C1 segment of cervical spinal cord (tissue), 14 donors: ENCODE results near the gene RASGRF2.

Experiments
- DNase-seq, 14 donors: peaks; one replicate each; lab custom pipeline; 2025; lab: John Stamatoyannopoulos, UW

RASGRF2 gene

GRCh38 chr5:81132381-81132780, 172.2 kb downstream of the RASGRF2 start:
- no peak for DNase-seq

DNA sequence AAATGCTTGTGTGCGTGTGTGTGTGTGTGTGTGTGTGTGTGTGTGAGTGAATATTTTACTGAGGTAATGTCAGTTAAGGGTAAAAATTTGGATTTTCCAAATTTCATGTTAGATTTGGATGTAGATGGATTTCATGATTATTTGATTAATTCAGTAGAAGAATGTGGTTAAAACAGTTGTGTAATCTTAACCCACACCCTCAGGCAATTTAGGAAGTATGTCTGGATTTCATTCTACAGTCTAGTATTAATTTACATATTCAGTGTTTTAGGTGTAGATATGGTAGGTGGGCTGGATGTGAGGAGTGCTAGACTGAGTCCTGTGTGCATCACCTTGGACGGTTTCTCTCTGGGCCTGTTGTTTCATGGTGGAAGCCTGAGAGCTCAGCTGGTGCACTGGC, 173.9 kb downstream of the RASGRF2 start:
- DNase-seq = no peak

GRCh38 chr5:81134566-81134965, 174.4 kb downstream of the RASGRF2 start:
- no peak for DNase-seq

DNA sequence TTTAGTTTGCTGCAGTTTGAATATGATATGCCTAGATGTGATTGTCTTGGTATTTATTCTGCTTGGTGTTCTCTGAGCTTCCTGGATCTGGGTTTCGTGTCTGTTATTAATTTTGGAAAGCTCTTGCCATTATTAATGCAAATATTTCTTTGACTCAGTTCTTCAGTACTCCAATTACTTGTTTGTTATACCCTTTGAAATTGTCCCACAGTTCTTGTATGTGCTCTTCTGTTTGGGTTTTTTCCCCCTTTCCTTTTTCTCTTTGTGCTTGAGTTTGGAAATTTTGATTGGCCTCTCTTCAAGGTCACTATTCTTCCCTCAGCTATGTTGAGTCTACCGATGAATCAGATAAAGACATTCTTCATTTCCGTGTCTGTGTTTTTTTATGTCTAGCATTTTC, 176.4 kb downstream of the RASGRF2 start:
- DNase-seq = no peak

DNA sequence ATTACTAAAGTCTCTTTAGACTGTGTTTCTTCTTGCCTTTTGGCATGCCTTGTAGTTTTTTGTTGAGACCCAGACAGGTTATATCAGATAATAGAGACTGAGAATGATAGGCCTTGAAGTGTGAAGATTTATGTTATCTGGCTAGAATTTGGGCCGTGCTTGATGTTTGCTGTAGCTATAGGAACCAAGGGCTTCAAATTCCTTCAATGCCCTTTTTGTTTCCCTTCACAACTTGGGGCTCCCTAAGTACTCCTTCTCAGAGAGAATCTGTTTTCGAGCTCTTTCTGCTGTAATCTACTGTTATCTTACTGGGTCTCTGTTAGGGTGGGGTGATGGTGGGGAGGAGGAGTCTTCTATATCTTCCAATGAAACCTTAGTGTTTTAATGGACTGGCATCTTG, 177.7 kb downstream of the RASGRF2 start:
- DNase-seq = no peak

GRCh38 chr5:81140441-81140840, 180.3 kb downstream of the RASGRF2 start:
- no peak for DNase-seq

DNA sequence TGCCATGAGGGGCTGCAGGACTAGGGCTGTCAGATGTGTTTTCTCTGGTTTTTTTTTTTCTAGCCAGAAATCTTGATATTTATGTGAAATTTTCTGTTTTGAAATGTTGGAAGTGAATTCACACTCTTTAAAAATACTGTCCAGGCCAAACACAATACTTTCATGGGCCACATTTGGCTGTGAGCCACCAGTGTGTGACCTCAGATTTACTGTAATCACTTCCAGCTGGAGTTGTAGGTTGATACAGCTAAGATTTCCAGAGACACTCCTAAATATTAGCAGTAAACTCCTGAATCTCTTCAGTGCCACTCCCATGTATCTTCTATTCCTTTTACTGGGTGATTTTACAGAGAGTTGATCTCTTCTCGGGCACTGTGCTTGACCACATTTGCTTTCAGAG, 180.8 kb downstream of the RASGRF2 start:
- DNase-seq = no peak

GRCh38 chr5:81142108-81142507, 181.9 kb downstream of the RASGRF2 start:
- DNase-seq = no peak

- DNase-seq = no peak
Measured at GRCh38 chr5:81145329-81145935, 185.3 kb downstream of the RASGRF2 start.

DNA sequence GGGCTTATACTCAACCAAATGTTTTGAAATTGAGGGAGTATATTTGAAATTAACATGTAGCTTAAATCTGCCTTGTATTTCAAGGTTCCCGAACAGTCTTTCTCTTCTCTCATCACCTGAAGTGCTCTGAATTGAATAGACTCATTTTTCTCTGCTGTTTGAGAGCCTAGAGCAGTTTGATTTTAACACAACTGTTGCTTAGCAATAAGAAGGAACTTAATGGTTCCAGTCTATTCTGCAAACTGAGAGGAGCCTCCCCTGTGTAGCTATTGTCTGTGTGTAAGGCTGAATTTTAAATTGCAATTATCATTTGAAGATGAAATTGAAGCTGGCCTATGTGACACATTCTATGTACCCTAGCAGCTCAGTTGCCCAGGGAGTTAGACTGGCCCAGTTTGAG, 185.9 kb downstream of the RASGRF2 start:
- no peak for DNase-seq

GRCh38 chr5:81147011-81147885, 187.1 kb downstream of the RASGRF2 start:
- no peak for DNase-seq

DNA sequence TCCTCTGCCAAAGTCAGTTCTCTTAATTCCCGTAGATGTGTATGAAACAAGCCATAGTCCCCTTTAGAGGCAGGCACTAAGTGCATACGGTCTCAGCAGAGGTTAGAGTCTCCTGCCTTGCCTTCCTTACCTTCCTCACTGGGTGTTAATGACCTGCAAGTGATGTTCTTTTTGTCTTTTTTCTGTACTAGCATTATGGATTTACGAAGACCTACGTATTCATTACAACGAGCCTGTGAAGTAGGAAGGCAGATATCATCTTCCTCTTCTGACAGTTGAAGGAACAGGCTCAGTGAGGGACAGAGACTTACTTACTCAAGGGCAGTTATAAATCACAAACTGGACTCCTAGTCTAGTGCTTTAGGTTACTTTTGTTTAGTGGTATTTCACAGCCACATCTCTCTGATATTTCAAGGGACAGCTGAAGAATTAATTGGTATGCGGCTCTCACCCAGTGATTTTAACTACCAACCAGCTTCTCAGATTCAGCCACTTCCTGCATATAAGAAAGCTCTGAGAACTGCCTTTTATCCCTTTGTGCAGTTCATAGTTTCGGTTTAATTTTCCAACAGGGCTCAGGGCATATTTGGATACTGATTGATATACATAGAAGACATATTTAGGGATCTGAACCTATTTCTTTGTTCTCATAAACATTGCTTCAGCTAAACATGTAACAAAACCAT, 187.9 kb downstream of the RASGRF2 start:
- DNase-seq = no peak

- no peak for DNase-seq
Measured at GRCh38 chr5:81151546-81151945, 191.4 kb downstream of the RASGRF2 start.

GRCh38 chr5:81154725-81155124, 194.6 kb downstream of the RASGRF2 start:
- no peak for DNase-seq

GRCh38 chr5:81156732-81157131, 196.6 kb downstream of the RASGRF2 start:
- DNase-seq = no peak

GRCh38 chr5:81161012-81161601, 200.9 kb downstream of the RASGRF2 start:
- DNase-seq = no peak

DNA sequence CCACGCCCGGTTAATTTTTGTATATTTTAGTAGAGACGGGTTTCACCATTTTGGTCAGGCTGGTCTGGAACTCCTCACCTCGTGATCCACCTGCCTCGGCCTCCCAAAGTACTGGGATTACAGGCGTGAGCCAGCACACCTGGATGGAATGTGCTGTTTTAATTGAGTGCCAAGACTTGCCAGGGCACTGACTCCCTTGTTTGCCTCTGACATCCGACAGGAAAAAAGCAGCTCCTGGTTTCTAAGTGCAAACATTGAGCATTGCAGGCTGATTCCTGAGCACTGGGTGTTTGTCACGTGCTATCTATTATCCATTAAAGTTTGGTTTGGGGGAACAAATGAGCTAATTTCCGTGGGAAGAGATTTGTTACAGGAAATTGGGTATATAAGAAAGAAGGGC, 202.3 kb downstream of the RASGRF2 start:
- DNase-seq = no peak

GRCh38 chr5:81163651-81164050, 203.5 kb downstream of the RASGRF2 start:
- no peak for DNase-seq

- no peak for DNase-seq
Measured at GRCh38 chr5:81164476-81164875, 204.3 kb downstream of the RASGRF2 start.

- DNase-seq = no peak
Measured at GRCh38 chr5:81164936-81165335, 204.8 kb downstream of the RASGRF2 start.

DNA sequence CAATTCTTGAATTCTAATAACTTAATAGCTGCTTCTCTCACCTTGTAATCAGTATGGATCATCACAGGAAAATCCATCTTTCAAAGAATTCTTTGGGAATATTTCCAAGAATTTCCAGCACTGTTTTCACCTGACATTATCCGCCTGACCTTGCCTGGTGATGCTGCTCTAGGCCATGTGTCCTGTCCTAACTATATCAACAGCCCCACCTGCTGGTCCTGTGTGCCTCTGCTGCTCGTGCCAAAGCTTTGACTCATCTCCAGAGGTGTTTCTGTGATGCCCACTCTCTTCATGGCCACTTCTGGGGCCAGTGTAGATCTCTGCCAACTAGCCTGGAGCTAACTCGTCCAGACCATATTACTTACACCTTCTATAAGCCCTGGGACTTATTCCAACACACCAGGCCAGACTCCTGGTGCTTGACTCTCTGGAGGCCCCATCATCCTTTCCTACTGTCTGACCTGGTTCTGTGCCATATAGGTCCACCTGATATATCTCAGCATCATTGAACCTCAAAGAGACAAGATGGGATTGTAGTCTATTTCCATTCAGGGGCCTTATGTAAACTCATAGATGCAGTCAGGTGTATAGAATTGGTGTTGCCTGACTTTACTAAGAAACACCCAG, 205.4 kb downstream of the RASGRF2 start:
- peak in 6 of 14 donors; percentile 4 to 45 (median 22) for DNase-seq

GRCh38 chr5:81166430-81166829, 206.3 kb downstream of the RASGRF2 start:
- DNase-seq = no peak
